Measurements from ENCODE around the gene CIDEB. TPM values are rescaled to one million over a fixed set of nuclear protein-coding genes. Genes with fewer than 3 reads are reported as not detected.

Gene CIDEB
- total and polyA plus RNA-seq, 2 of the 13 experiments (the other 11 are each of a cell fraction or from before 2014, with no cell fraction given), result 35.8 to 110 TPM

GRCh38 chr14:24270537-24271133, 37.1 kb downstream of the CIDEB start (continued):
- TF ChIP-seq ZFP90 (CRISPR knock-in tag; IDR thresholded peaks at IDR 0.05; ENCODE audit: borderline replicate concordance) (no peak), ZBTB34 (CRISPR knock-in tag; IDR thresholded peaks at IDR 0.05) (no peak), TBP (CRISPR knock-in tag; IDR thresholded peaks at IDR 0.05) (no peak), NR2F6 (IDR thresholded peaks at IDR 0.05) (no peak), NR2F6 (CRISPR knock-in tag; IDR thresholded peaks at IDR 0.05) (no peak), ZNF34 (CRISPR knock-in tag; IDR thresholded peaks at IDR 0.05; ENCODE audit: borderline replicate concordance) (peak; percentile 16; the same call in 1 of the 2 replicates), BCLAF1 (IDR thresholded peaks at IDR 0.05) (no peak), ZBTB10 (CRISPR knock-in tag; IDR thresholded peaks at IDR 0.05; ENCODE audit: borderline replicate concordance) (no peak), ZNF431 (CRISPR knock-in tag; IDR thresholded peaks at IDR 0.05; ENCODE audit: borderline replicate concordance, low read depth) (no peak), CBX2 (IDR thresholded peaks at IDR 0.05; ENCODE audit: low read depth, low read length) (no peak), CBX2 (CRISPR knock-in tag; IDR thresholded peaks at IDR 0.05; ENCODE audit: low read depth) (no peak), ZNF646 (CRISPR knock-in tag; IDR thresholded peaks at IDR 0.05) (peak; percentile 3; the same call in 1 of the 2 replicates), ZBTB33 (CRISPR knock-in tag; IDR thresholded peaks at IDR 0.05) (no peak), KLF16 (CRISPR knock-in tag; IDR thresholded peaks at IDR 0.05) (no peak)

Measured in HepG2 (cell line).